ENCODE data around the gene OPCML. TPM values are rescaled to one million over a fixed set of nuclear protein-coding genes. Genes with fewer than 3 reads are reported as not detected.

The OPCML gene
- total RNA-seq, 1 experiment from 2014 or later = not detected

- H3K27me3 ChIP-seq (ENCODE audit: control insufficient read depth, insufficient read depth, low read length) = no peaks in the 10 kb centered on the region
- intact Hi-C loops (cut with micrococcal nuclease; ENCODE audit: unreplicated experiment) = no loop called here
- no peak for ATAC-seq
- no TSS peak for BruUV-seq (replicated peaks)
- H3K36me3 ChIP-seq (ENCODE audit: control insufficient read depth, insufficient read depth, low read length) = no peaks in the 10 kb centered on the region
- DNase-seq (ENCODE audit: low read depth, low spot score) = no peak
- H3K27ac ChIP-seq (ENCODE audit: low read length) = no peak overlapping the region
- in situ Hi-C loops (cut with HindIII; ENCODE audit: low pct_unique_long_range_greater_than_20kb, low sequenced_read_pairs) = no loop called here
- ChIA-PET POLR2A (no interaction called here), CTCF (no interaction called here)
- TF ChIP-seq TCF7L2 (IDR thresholded peaks at IDR 0.05; ENCODE audit: low read depth, low read length) = no peak
- no peak for TF ChIP-seq CTCF (IDR thresholded peaks at IDR 0.05)
- TF ChIP-seq POLR2AphosphoS5 (IDR thresholded peaks at IDR 0.05; ENCODE audit: low read depth, low read length) = no peak
- TF ChIP-seq SIN3A (IDR thresholded peaks at IDR 0.05; ENCODE audit: borderline replicate concordance, insufficient read depth, low read depth, low read length) = no peak
- TF ChIP-seq, protein P1, sequence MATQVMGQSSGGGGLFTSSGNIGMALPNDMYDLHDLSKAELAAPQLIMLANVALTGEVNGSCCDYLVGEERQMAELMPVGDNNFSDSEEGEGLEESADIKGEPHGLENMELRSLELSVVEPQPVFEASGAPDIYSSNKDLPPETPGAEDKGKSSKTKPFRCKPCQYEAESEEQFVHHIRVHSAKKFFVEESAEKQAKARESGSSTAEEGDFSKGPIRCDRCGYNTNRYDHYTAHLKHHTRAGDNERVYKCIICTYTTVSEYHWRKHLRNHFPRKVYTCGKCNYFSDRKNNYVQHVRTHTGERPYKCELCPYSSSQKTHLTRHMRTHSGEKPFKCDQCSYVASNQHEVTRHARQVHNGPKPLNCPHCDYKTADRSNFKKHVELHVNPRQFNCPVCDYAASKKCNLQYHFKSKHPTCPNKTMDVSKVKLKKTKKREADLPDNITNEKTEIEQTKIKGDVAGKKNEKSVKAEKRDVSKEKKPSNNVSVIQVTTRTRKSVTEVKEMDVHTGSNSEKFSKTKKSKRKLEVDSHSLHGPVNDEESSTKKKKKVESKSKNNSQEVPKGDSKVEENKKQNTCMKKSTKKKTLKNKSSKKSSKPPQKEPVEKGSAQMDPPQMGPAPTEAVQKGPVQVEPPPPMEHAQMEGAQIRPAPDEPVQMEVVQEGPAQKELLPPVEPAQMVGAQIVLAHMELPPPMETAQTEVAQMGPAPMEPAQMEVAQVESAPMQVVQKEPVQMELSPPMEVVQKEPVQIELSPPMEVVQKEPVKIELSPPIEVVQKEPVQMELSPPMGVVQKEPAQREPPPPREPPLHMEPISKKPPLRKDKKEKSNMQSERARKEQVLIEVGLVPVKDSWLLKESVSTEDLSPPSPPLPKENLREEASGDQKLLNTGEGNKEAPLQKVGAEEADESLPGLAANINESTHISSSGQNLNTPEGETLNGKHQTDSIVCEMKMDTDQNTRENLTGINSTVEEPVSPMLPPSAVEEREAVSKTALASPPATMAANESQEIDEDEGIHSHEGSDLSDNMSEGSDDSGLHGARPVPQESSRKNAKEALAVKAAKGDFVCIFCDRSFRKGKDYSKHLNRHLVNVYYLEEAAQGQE (IDR thresholded peaks at IDR 0.05; ENCODE audit: insufficient read depth in 1 of 2, low read depth in 2 of 2, low read length in 1 of 2) = no peak
- no peaks in the 10 kb centered on the region for H3K9me3 ChIP-seq (ENCODE audit: control insufficient read depth, insufficient read depth, low read depth, low read length)
- no peaks in the 10 kb centered on the region for H3K4me1 ChIP-seq (ENCODE audit: control insufficient read depth, insufficient read depth, low read length)
- H3K4me3 ChIP-seq (ENCODE audit: low read depth in 2 of 2, low read length in 2 of 2) = no peak overlapping the region
These were observed 976.0 kb downstream of the OPCML start for GRCh38 chr11:132556316-132556715.

- TF ChIP-seq, protein P1 (IDR thresholded peaks at IDR 0.05; ENCODE audit: insufficient read depth in 1 of 2, low read depth in 2 of 2, low read length in 1 of 2) = no peak
- no peak for TF ChIP-seq CTCF (IDR thresholded peaks at IDR 0.05)
- no peak for TF ChIP-seq POLR2AphosphoS5 (IDR thresholded peaks at IDR 0.05; ENCODE audit: low read depth, low read length)
- no peak for TF ChIP-seq SIN3A (IDR thresholded peaks at IDR 0.05; ENCODE audit: borderline replicate concordance, insufficient read depth, low read depth, low read length)
- no peak for TF ChIP-seq TCF7L2 (IDR thresholded peaks at IDR 0.05; ENCODE audit: low read depth, low read length)
- no TSS peak for BruUV-seq (replicated peaks)
- Histone ChIP-seq H3K27ac (ENCODE audit: low read length) (no peak overlapping the region), H3K9me3 (ENCODE audit: control insufficient read depth, insufficient read depth, low read depth, low read length) (no peaks in the 10 kb centered on the region), H3K36me3 (ENCODE audit: control insufficient read depth, insufficient read depth, low read length) (no peaks in the 10 kb centered on the region), H3K27me3 (ENCODE audit: control insufficient read depth, insufficient read depth, low read length) (no peaks in the 10 kb centered on the region), H3K4me3 (ENCODE audit: low read depth in 2 of 2, low read length in 2 of 2) (no peak overlapping the region), H3K4me1 (ENCODE audit: control insufficient read depth, insufficient read depth, low read length) (no peaks in the 10 kb centered on the region)
- CTCF ChIA-PET = no interaction called here
- POLR2A ChIA-PET = no interaction called here
- no peak for ATAC-seq
- in situ Hi-C loops (cut with HindIII; ENCODE audit: low pct_unique_long_range_greater_than_20kb, low sequenced_read_pairs) (no loop called here), intact Hi-C loops (cut with micrococcal nuclease; ENCODE audit: unreplicated experiment) (no loop called here)
- no peak for DNase-seq (ENCODE audit: low read depth, low spot score)
These were observed 976.7 kb downstream of the OPCML start for GRCh38 chr11:132555617-132556016.
